IPS-NIHi11 (cell line): Measurements from ENCODE around the gene JTB.

Experiments used
- DNase-seq: peaks from one replicate; pipeline ENCODE4 v3.0.0; 2012; ENCODE audit warnings: mixed read lengths, low spot score

JTB gene

GRCh38 chr1:153932156-153933131 is 45.0 kb downstream of the JTB start:
- no peak for DNase-seq

GRCh38 chr1:153929981-153930948 is 47.2 kb downstream of the JTB start:
- DNase-seq: no peak

GRCh38 chr1:153929426-153929825 is 48.0 kb downstream of the JTB start:
- DNase-seq: no peak

- DNase-seq: no peak
Measured at GRCh38 chr1:153928791-153929341, 48.6 kb downstream of the JTB start.

- DNase-seq: no peak
Measured at GRCh38 chr1:153928245-153928644, 49.2 kb downstream of the JTB start.

- no peak for DNase-seq
Measured at GRCh38 chr1:153926405-153926804, 51.1 kb downstream of the JTB start.
